Urinary bladder (tissue), 4 donors: ENCODE data around the gene RHOD. TPM values are rescaled to one million over a fixed set of nuclear protein-coding genes. Genes with fewer than 3 reads are reported as not detected.

Experiments
- DNase-seq: peaks from one replicate; pipeline ENCODE4 v3.0.0-alpha.2; 2015; ENCODE audit errors: extremely low spot score
- H3K27ac ChIP-seq: one replicate; pipeline ENCODE4 v1.5.1; 2013; ENCODE audit warnings: low read depth, mild to moderate bottlenecking, moderate library complexity
- H3K36me3 ChIP-seq: one replicate; pipeline ENCODE4 v1.6.1; 2013; ENCODE audit warnings: mild to moderate bottlenecking, moderate library complexity; ENCODE audit not compliant: insufficient read depth
- H3K4me1 ChIP-seq: one replicate; pipeline ENCODE4 v1.6.1; 2013; ENCODE audit warnings: mild to moderate bottlenecking, moderate library complexity; ENCODE audit not compliant: insufficient read depth
- H3K4me3 ChIP-seq: one replicate; pipeline ENCODE4 v1.5.1; 2013; ENCODE audit warnings: low read depth, low read length
- WGBS: extraction: QIAGEN DNeasy Blood & Tissue Kit; methylation state at CpG from one replicate; pipeline ENCODE4 v1.1.7; 2013; 5-methylcytosine and 5-hydroxymethylcytosine counted together
- polyA plus RNA-seq: library from polyadenylated mRNA; stranded (reverse); fragments of 200-250 nt; gene quantifications from one replicate; pipeline ENCODE4 v1.2.3, GENCODE V29; 2013
- total RNA-seq: library from RNA; depleted of rRNA; stranded (reverse); fragments of >200 nt; gene quantifications from one replicate; pipeline ENCODE4 v1.2.3, GENCODE V29; 2014
- donor health status: healthy with polysubstance abuse.
- donor health status: healthy.

The RHOD gene
- total and polyA plus RNA-seq, 2 donors, result 3.9 to 10.1 TPM

- WGBS, result 94% methylated on average over 8 of the region's 8 CpGs
- no peak overlapping the region for H3K4me3 ChIP-seq
- H3K27ac ChIP-seq, result peak overlapping the region; percentile 1
- H3K4me1 ChIP-seq, result no peaks in the 10 kb centered on the region
- H3K36me3 ChIP-seq, result no peaks in the 10 kb centered on the region
- no peak for DNase-seq
These were observed 34.1 kb downstream of the RHOD start for GRCh38 chr11:67090717-67091116.

- Histone ChIP-seq H3K4me3 (no peak overlapping the region), H3K4me1 (no peaks in the 10 kb centered on the region), H3K36me3 (no peaks in the 10 kb centered on the region), H3K27ac (no peak overlapping the region)
- DNase-seq, result no peak
- 93% methylated on average over 1 of the region's 1 CpG for WGBS
These were observed 38.5 kb downstream of the RHOD start for GRCh38 chr11:67095214-67095507.

GRCh38 chr11:67098799-67099429 is 42.3 kb downstream of the RHOD start:
- DNase-seq, result no peak
- WGBS, result 70% methylated on average over 6 of the region's 6 CpGs
- Histone ChIP-seq H3K4me3 (no peak overlapping the region), H3K36me3 (no peaks in the 10 kb centered on the region), H3K27ac (no peak overlapping the region), H3K4me1 (no peaks in the 10 kb centered on the region)

- no peak for DNase-seq
- Histone ChIP-seq H3K27ac (no peak overlapping the region), H3K36me3 (no peaks in the 10 kb centered on the region), H3K4me1 (no peaks in the 10 kb centered on the region), H3K4me3 (no peak overlapping the region)
- WGBS, result 94% methylated on average over 6 of the region's 6 CpGs
These were observed 43.2 kb downstream of the RHOD start for GRCh38 chr11:67099831-67100324.

GRCh38 chr11:67102664-67103063 is 46.0 kb downstream of the RHOD start:
- Histone ChIP-seq H3K4me3 (no peak overlapping the region), H3K4me1 (no peaks in the 10 kb centered on the region), H3K36me3 (no peaks in the 10 kb centered on the region), H3K27ac (no peak overlapping the region)
- 89% methylated on average over 8 of the region's 8 CpGs for WGBS
- no peak for DNase-seq

- WGBS, result 93% methylated on average over 2 of the region's 2 CpGs
- no peak for DNase-seq
- no peak overlapping the region for H3K27ac ChIP-seq
- no peak overlapping the region for H3K4me3 ChIP-seq
- H3K36me3 ChIP-seq, result no peaks in the 10 kb centered on the region
- H3K4me1 ChIP-seq, result no peaks in the 10 kb centered on the region
These were observed 49.3 kb downstream of the RHOD start for GRCh38 chr11:67105964-67106363.

GRCh38 chr11:67111261-67111660 is 54.6 kb downstream of the RHOD start:
- 22% methylated on average over 1 of the region's 1 CpG for WGBS
- Histone ChIP-seq H3K36me3 (no peaks in the 10 kb centered on the region), H3K27ac (no peak overlapping the region), H3K4me1 (no peaks in the 10 kb centered on the region), H3K4me3 (no peak overlapping the region)
- DNase-seq, result no peak

GRCh38 chr11:67113231-67113721 is 56.6 kb downstream of the RHOD start:
- no peak for DNase-seq
- H3K4me3 ChIP-seq, result no peak overlapping the region

GRCh38 chr11:67114275-67114896 is 57.7 kb downstream of the RHOD start:
- DNase-seq, result no peak
- 88% methylated on average over 10 of the region's 10 CpGs for WGBS
- Histone ChIP-seq H3K4me1 (no peaks in the 10 kb centered on the region), H3K4me3 (no peak overlapping the region), H3K27ac (no peak overlapping the region), H3K36me3 (no peaks in the 10 kb centered on the region)

More at GRCh38 chr11:67113231-67113721, 56.6 kb downstream of the RHOD start:
- H3K36me3 ChIP-seq, result no peaks in the 10 kb centered on the region
- H3K4me1 ChIP-seq, result no peaks in the 10 kb centered on the region
- WGBS, result 88% methylated on average over 5 of the region's 5 CpGs
- no peak overlapping the region for H3K27ac ChIP-seq

GRCh38 chr11:67116758-67117105 is 60.1 kb downstream of the RHOD start:
- Histone ChIP-seq H3K4me1 (no peaks in the 10 kb centered on the region), H3K36me3 (no peaks in the 10 kb centered on the region), H3K4me3 (no peak overlapping the region), H3K27ac (no peak overlapping the region)
- WGBS, result 64% methylated on average over 3 of the region's 3 CpGs
- no peak for DNase-seq

GRCh38 chr11:67117176-67117575 is 60.5 kb downstream of the RHOD start:
- peaks cover under 1% of the 10 kb centered on the region for H3K36me3 ChIP-seq
- no peak overlapping the region for H3K27ac ChIP-seq
- no peak for DNase-seq
- WGBS, result 83% methylated on average over 7 of the region's 7 CpGs
- H3K4me1 ChIP-seq, result no peaks in the 10 kb centered on the region
- no peak overlapping the region for H3K4me3 ChIP-seq

- Histone ChIP-seq H3K27ac (peak overlapping the region; percentile 99), H3K36me3 (peaks cover 2% of the 10 kb centered on the region), H3K4me1 (no peaks in the 10 kb centered on the region), H3K4me3 (peak overlapping the region; percentile 69)
- 7% methylated on average over 65 of the region's 65 CpGs for WGBS
- DNase-seq, result no peak
These were observed 61.1 kb downstream of the RHOD start for GRCh38 chr11:67117672-67118180.

- WGBS, result under 1% methylated on average over 59 of the region's 59 CpGs
- Histone ChIP-seq H3K36me3 (peaks cover 2% of the 10 kb centered on the region), H3K4me1 (no peaks in the 10 kb centered on the region), H3K4me3 (peak overlapping the region; percentile 69), H3K27ac (peak overlapping the region; percentile 99)
- DNase-seq, result no peak
These were observed 61.6 kb downstream of the RHOD start for GRCh38 chr11:67118181-67118766.
